Fibroblast of pulmonary artery (primary cell): ENCODE results near the gene CCL3.

Experiments used
- DNase-seq: peaks from one replicate; pipeline ENCODE4 v3.0.0-alpha.2; 2010; ENCODE audit warnings: low read depth
- H3K4me3 ChIP-seq: replicated peaks from 2 replicates; pipeline ENCODE4 v1.5.1; 2011; ENCODE audit warnings: low read depth, mild to moderate bottlenecking, control low read depth, low read length, moderate library complexity
- CTCF ChIP-seq: IDR thresholded peaks from 2 replicates; pipeline ENCODE4 v1.5.1; 2011; ENCODE audit warnings: mild to moderate bottlenecking, control low read depth, low read length, inconsistent platforms; ENCODE audit errors: missing control alignments

The CCL3 gene

GRCh38 chr17:36089888-36090836 is at the start of gene CCL3:
Gene CCL3, minus strand, starts transcription at chr17:36090143. Its CDS starts 85 bp downstream, at chr17:36090058.
- DNase-seq, result no peak
- TF ChIP-seq CTCF, result no peak
- no peak within 1 kb of the TSS for H3K4me3 ChIP-seq

GRCh38 chr17:36136439-36136838 is 46.5 kb upstream of the CCL3 start:
- no peak for TF ChIP-seq CTCF
- H3K4me3 ChIP-seq, result no peak overlapping the region

GRCh38 chr17:36136036-36136435 is 46.1 kb upstream of the CCL3 start:
- TF ChIP-seq CTCF, result no peak
- DNase-seq, result no peak
- H3K4me3 ChIP-seq, result no peak overlapping the region

More at GRCh38 chr17:36136439-36136838, 46.5 kb upstream of the CCL3 start:
- no peak for DNase-seq

GRCh38 chr17:36135465-36135864 is 45.5 kb upstream of the CCL3 start:
- H3K4me3 ChIP-seq, result no peak overlapping the region
- DNase-seq, result no peak
- no peak for TF ChIP-seq CTCF

- DNase-seq, result peak; percentile 38
- TF ChIP-seq CTCF, result no peak
- no peak overlapping the region for H3K4me3 ChIP-seq
Measured at GRCh38 chr17:36133602-36134236, 43.8 kb upstream of the CCL3 start.

GRCh38 chr17:36132421-36132831 is 42.5 kb upstream of the CCL3 start:
- TF ChIP-seq CTCF, result no peak
- H3K4me3 ChIP-seq, result no peak overlapping the region
- no peak for DNase-seq
